Cardiac septum (tissue), 1 donor: ENCODE measurements around the gene NUDT16. TPM values are rescaled to one million over a fixed set of nuclear protein-coding genes. Genes with fewer than 3 reads are reported as not detected.

Source experiments
- DNase-seq: peaks from one replicate; pipeline ENCODE4 v3.0.0-alpha.2; 2020; ENCODE audit warnings: low spot score
- intact Hi-C: fragments of 100-400 bp; cut with DNase I; formaldehyde crosslinking; loops from one replicate; pipeline ENCODE4 v1.14.0; 2022
- total RNA-seq: library from RNA; stranded (reverse); fragmentation: NEBNext Ultra II Directional; extraction: Animal tissue kit (Norgen Biotek cat#: 25700); gene quantifications from one replicate; pipeline ENCODE4 v1.2.1, GENCODE V29; 2021
- donor health status: DM: no; HTN: no; CAD: no.

Gene NUDT16
- total RNA-seq, 1 donor from 2014 or later, result 46.7 TPM

- intact Hi-C loops, result no loop called here
- DNase-seq, result no peak
These were observed 45.7 kb downstream of the NUDT16 start for GRCh38 chr3:131427226-131427625.

GRCh38 chr3:131431754-131432153, 50.2 kb downstream of the NUDT16 start:
- intact Hi-C loops, result no loop called here
- no peak for DNase-seq

DNA sequence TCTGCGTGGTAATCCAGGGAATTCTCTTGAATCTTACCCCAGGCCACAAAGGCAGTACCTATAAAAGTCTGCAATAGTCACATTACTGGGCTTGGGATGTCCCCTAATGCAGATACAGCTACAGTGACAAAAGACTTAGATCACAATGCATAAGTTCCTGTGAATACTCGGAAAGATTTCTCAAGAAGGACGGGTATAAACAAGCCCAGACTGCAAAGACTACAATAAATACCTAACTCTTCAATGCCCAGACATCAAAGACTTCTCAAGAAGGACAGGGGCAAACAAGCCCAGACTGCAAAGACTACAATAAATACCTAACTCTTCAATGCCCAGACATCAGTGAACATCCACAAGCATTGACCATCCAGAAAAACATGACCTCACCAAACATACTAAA, 50.9 kb downstream of the NUDT16 start:
- intact Hi-C loops, result no loop called here
- no peak for DNase-seq

DNA sequence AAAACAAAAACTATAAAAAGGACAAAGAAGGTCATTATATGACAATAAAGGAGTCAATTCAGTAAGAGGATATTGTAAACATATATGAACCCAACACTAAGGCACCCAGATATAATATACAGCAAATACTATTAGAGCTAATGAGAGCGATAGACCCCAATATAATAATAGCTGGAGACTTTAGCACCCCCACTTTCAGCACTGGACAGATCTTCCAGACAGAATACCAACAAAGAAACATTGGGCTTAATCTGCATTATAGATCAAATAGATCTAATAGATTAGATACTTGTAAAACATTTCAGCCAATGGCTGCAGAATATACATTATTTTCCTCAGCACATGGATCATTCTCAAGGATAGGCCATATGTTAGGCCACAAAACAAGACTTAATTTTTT, 53.4 kb downstream of the NUDT16 start:
- no peak for DNase-seq
- intact Hi-C loops, result no loop called here

Other genes with a start within 250 kb of the NUDT16 start
- gene MRPL3, start 121.2 kb downstream of the NUDT16 start, total RNA-seq, result 47.7 TPM